Stimulated activated CD4-positive, alpha-beta T cell treated with anti-CD3 and anti-CD28 coated beads, TNF-alpha, amount 100 ng/mL, for 24 hours (primary cell): ENCODE data around the gene HSFX3.
"Not testable (repeated sequence)": the region's sequence is repeated elsewhere in the genome, so short reads cannot be mapped to it uniquely, and the experiment has no call there.

Source experiments
- DNase-seq, 3 experiments: peaks; one replicate each; pipeline ENCODE4 v3.0.0-alpha.2; 2020; ENCODE audit warnings: low read depth in 3 of 3

Gene HSFX3, protein sequence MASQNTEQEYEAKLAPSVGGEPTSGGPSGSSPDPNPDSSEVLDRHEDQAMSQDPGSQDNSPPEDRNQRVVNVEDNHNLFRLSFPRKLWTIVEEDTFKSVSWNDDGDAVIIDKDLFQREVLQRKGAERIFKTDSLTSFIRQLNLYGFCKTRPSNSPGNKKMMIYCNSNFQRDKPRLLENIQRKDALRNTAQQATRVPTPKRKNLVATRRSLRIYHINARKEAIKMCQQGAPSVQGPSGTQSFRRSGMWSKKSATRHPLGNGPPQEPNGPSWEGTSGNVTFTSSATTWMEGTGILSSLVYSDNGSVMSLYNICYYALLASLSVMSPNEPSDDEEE

DNA sequence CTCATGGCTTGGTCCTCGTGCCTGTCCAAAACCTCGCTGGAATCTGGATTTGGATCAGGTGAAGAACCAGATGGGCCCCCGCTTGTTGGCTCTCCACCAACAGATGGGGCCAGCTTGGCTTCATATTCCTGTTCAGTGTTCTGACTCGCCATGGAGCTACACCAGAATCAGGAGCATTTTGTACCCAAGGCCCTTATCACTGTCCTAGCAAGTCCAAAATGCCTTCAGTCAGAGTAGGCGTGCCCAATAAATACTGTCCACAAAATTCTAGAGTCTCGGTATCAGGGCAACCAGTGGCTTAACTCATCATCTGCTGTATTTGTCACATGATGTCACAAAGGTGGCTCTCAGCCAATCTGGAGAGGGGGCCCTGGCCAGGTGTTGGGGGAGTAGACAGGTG is at the start of gene HSFX3:
TSS of gene HSFX3 (minus strand) at position 224 of the 400 bp plus-strand sequence. CDS start at position 152, 72 bp downstream.
- DNase-seq, result not testable (repeated sequence)

DNA sequence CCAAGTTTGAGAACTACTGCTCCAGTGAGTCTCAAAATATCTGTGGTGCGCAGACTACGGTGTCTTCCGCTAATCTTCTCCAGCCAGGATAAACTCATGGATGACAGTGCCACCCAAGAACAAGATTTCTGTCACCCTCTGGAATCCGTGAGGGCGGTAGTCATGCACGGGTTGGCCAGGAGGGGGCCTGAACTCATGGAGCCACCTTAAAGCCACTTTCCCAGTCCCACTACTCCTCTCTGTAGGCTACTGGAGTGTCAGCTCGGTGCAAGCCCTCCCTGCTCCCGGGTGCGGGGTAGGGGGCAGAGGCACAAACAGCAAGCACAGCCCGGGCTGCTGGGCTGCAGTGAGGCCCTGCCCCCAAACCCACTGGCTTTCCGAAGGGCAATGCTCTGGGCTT is 48.9 kb upstream of the HSFX3 start:
- DNase-seq, result not testable (repeated sequence)

DNA sequence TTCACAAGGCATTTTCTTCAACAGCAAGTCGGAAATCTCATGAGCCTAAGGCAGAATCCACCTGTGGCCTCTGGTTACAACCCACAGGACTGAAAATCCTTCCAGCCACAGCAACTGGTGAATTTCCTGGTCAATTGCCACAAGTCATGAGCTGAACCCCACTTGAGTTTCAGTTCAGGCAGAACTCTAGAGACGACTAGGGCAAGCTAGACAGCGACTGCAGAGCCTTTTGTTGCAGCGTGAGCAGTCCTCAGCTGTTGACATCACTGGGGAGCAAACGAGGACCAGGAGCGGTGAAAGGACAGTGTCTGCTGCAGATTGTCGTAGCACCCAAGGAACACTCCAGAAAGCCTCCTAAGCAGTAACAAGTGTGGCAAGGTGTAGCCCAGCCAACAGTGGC is 46.2 kb upstream of the HSFX3 start:
- DNase-seq, result not testable (repeated sequence)

DNA sequence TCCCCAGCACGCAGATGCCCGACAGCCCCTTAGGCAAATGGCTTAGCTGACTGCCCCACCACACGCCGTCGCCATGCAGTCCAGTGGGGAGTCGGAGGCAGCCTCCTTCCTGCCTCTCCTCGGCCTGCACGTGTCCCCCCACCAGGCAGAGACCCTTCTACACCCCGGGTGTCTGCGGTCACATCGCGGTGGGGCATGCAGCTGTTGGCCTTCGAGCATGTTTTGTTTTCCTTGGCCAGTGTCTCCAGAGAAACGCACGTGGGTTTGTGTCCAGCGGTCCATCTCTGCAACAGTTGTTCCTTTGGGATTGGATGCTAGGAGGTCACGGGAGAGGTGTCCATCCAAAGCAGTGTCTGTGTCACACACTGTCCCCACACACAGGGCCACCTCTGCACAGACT is 45.5 kb upstream of the HSFX3 start, which contains the start of gene HSFX2:
TSS of gene HSFX2 (minus strand) at position 101 of the 400 bp plus-strand sequence. CDS start 614 bp downstream, outside the sequence.
- DNase-seq, result not testable (repeated sequence)

DNA sequence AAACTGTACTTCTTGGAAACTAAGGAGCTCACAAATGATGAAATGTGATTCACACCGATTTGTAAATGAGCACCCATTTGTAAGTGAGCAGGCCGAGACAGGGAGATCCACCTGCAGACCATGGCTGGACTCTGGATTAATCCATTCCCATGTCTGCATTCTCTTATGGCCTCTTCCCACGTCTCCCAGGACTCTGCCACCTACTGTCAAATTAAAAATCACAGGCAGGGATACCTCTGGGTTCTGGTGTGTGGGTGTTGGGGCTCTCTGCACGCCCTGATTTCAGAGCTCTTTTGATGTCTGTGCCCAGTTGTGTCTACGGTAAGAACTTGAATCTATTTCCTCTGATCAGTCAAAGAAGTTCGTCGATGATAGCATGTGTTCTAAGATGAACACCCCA is 41.3 kb upstream of the HSFX3 start:
- DNase-seq, result not testable (repeated sequence)

DNA sequence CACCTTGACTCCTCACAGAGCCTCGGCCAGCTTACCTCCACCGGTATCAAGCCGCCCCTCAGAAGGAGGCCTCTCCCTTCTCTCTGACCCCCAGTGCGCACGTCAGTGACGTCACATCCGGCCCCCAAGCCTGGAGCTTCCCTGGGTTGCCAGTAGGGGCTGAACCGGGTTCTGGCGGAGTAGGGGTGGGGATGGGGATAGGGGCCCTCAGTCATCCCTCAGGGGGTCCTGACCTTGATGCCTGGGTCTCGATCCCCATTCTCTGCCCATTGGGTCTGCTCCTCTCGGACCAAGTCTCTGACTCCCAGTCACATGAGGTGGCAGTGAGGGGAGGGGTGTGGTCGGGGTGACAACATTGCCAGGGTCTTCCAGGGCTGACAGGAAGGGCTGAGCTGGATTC is 37.6 kb upstream of the HSFX3 start, which contains the start of gene MAGEA9B:
TSS of gene MAGEA9B (minus strand) at position 101 of the 400 bp plus-strand sequence. CDS start 4,280 bp downstream, outside the sequence.
- not testable (repeated sequence) for DNase-seq

DNA sequence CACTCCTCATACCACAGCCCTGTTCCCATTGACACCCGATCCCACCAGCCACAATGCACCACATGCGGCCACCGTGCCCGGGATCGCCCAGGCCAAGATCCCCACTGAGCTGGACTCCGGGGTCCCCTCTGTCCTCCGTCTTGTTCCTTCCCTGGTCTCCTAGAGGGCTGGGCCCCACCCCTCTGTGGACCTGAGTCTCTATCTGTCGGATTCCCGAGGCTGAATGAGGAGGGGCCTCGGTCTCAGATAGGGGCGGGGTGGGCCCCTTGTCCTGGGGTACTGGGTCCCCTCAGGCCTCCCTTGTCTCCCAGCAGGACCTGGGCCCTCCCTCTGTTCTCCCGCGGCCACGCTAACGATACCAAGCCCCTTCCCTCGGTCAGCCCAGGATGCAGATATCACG is 35.9 kb upstream of the HSFX3 start:
- DNase-seq, result not testable (repeated sequence)

DNA sequence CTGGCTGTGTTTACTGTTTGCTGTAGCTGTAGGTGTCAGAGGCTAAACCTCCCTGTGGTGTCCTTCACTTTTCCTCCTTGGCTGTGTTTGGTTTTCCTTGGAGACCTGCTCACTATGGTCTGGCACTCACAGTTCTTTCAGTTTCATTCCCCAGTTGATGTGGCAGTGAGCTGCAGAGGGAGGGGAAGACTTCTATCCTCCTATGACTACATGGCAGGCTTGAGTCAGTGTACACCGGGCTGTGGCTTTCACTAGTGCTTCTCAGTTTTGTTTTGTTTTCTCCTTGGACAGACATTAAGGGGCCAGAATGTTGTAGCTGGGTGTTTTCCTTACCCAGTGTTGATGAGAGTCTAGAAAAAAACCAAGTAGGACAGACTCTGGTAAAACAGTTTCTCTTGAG is 23.7 kb upstream of the HSFX3 start:
- not testable (repeated sequence) for DNase-seq

DNA sequence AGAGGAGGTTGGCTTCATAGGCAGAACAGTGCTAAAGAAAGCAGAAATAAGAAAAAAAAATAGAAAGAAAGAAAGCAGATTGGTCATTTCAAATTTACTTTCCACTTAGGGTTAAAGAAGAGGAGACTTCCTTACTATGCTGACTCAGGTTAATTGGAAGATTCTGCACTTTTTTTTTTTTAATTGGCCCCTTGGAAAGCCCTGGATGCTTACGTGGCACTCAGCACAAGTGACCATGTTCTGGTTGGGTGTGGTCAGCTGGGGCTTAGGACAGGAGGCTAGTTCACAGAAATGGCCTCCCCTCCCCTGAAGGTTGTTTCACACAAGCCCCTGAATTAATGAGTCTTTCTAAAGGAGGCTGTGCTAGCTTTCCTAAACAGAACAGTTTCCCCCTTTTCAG is 23.0 kb upstream of the HSFX3 start:
- DNase-seq, result no peak

DNA sequence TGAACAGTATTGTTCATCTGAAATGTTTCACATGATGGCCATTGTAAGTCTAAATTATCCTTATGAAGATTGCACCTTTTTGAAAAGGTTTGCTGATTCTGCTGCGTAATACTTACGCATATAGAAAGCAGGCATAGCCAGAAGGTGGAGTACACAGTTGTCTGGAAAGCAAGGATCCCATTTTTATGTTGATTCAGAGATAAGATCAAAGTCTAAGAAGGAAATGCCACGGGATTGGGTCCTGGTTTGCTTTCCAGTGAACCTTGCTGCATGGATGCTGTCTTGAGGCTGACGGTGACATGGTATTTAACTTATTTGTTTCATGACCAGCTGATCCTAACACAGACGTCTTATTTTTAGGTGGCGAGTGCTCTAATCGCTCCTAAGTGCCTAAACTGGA is 22.0 kb upstream of the HSFX3 start:
- no peak for DNase-seq

DNA sequence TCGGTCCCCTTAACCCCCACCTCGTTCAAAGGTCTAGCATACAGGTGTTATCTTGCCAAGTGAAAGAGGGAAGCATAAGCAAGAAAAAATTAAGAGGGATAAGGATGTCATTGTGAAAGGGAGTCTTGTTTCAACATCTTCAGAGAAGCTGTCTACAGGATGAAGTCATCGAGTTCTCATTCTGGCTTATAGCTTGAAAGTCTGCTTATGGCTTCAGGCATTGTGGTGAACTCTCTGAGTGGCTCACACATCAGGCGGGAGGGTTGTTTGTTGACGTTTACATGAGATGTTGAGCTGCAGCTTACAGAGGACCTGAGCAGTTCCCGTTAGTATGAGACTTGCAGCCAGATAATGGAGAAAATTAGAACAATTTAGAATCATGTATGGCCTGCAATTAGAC is 20.9 kb upstream of the HSFX3 start:
- DNase-seq, result no peak

DNA sequence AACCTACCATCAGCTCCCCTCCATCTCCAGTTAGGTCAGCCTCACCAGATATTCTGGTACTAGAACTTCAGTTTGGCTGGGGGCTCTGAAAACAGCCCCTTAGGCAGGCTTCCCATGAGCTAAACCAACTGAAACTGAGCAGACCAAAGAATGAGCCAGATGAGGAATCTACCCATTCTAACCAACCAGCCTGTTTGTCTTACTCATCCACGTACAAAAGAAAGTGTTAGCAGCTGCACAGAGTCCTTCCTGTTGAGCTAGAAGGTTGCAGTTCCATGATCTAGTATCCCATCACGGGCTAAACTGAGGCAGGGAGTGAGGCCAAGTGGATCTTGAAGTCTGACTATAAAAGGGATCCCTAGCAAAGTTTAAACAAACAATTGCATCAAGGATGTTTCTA is 20.0 kb upstream of the HSFX3 start:
- DNase-seq, result no peak

DNA sequence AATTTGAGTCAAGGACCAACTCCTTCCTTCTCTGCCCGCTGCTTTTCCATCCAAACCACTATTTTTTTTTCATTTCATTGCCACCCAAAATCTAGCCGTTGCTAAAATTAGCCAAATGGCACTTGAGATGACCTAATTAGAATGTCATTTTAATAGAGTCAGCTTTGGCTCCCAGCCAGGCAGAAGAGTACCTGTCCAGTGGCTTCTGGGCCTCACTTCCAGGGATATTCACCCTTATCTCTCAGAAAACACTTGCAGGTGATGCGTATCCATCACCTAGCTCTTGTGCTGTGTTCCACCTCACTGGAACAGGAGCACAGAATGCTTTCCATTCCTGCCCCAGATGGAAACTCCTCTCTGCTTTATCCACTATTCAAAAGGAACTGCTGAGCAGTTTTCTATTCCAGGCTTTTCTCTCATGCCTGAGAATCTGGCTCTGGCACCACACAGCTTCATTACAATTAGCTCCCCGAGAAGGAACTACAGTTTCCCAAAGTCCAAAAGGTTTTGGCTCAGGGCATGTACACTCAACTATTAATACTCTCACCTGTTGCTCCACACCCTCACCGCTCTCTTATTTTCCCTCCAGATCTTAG is 19.1 kb upstream of the HSFX3 start:
- no peak for DNase-seq

DNA sequence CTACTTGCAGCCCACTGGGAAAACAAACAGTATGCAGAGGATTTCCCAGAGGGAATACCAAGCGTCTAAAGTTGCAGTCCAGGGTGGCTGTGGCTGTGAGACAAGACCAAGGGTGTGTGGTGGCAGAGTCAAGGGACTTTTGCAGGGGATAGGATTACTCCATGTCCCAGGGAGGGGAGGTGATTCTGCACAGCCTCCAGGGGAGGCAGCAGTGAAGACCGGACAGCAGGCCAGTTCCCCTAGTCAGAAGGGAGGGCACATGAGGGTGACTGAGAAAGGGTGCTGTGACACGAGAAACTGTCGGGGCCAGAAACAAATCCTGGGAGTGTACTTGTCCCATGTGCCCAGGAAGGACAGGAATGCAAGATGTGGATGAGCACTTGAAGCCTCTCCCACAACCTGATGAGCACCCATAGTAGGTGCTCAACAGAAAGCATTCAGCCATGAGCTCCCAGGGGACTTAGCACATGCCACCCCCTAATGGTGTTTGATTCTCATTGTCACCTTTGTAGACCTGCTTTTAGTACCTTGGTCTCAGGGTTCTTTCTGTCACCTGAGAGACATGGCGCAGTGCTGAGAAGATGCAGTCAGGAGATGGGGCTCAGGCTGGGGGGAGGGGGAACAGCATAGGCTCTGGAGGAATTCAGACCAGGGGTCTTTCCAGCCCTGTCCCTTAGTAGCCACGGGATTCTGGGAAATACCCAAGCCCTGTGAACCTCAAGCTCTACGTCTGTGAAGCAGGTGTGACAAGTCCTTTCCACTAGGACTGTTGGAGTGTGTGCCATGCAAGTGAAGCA is 18.1 kb upstream of the HSFX3 start:
- DNase-seq, result no peak

DNA sequence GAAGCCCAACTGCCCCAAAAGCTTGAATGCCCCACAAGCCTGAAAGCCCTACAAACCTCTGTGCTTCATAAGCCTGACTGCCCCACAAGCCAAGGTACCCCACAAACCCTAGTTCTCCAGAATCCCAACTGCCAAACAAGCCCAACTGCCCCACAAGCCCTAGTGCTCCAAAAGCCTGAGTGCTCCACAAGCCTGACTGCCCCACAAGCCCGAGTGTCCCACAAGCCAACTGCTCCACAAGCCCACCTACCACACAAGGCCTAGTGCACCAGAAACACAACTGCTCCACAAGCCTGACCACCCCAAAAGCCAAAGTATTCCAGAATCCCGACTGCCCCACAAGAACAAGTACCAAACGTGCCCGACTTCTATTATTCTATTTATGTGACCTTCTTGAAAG is 13.6 kb upstream of the HSFX3 start:
- no peak for DNase-seq

DNA sequence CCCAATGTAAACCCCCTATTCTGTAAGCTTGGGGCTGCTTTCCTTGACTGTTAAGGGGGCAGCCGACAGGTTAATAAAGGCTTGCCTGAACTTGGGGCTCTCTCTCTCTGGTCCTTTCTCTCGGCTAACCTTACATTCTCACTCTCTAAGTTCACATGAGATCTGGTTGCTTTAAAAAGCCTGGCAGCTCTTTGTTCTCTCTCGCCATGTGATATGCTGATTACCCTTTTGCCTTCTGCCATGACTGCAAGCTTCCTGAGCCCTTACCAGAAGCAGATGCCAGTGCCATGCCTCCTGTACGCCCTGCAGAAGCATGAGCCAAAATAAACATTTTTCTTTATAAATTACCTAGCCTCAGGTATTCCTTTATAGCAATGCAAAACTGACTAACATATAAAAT is 5.5 kb upstream of the HSFX3 start:
- DNase-seq, result not testable (repeated sequence)

DNA sequence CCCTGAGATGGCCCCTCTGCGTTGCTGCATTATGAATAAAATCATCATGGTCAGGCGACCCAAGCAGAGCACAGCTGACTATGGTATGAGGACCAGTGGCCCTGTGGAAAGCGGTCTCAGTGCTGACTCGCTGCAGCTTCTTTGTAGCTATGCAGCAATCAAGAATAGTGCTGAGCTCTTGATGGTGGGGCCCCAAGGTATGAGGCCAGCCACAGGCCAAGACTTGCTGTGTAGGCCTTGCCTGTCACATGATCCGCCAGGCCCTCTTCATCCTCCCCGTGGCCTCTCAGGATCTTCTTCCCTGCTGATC is 2.2 kb upstream of the HSFX3 start:
- not testable (repeated sequence) for DNase-seq

DNA sequence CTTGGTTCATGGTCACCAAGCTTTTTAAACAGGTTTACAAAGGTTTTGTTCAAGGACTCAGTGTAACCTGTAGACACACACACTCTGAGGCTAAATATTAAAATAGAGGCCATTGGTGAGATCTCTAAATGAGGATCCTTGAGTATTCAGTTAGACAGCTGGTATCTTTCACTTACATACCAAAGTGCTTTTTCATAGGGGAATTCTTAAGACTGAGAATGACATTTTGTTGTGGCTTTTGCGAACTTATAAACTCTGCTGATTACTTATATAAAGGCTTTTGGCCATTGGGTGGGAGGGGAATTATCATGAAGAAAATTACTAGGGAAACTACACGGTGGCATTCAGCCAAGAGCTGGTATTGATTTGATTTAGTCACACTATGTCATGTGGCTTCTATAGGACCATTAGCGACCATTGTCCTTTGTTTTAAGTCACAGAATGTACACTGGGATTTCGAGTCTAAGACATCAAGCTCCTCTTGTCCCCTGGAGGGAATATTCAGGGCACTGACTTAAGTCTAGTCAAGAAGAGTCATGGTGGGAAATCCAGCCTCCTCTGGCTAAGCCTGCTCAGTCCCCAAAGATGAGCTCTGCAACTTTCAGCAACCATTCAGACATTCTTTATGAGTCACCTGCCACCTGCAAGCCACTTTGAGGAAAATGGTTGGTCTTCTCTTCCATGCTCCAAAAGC is 1.7 kb upstream of the HSFX3 start:
- not testable (repeated sequence) for DNase-seq

DNA sequence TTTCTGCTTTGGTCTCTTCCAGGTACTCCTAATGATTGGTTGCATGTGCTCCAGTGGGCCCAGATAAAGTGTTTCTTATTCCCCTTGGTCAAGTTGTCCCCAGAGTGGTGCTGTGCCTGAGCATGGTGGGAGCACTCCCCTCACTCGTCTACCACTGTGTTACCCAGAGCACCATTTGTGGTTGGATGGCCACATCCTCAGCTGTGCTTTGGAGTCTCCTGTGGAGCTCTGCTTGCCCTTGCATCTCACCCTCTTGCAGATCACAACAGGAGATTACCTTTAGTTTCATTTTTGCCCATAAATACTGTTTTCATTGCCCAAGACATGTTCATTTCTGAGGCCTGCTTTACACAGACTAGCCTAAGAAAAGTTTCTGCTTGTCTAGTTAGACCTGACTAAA is 730 bp upstream of the HSFX3 start:
- DNase-seq, result not testable (repeated sequence)

DNA sequence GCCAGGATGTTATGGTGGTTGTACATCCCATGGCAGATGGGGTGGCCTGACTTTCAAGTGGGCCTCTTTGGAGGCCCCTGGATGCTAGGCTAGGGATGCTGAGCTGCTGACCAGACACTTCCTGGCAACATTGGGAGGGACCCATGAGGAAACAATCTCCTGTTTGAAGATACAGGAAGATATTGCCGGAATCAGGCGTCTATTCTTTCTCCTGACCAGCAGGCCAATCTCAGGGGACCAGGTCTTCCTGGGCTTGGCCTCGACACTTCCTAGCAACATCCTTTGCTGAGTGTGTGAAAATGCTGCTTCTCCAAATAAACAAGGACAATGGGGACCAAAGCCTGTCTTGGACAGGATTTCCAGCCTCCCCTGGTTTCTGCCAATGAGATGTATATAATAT is 1.9 kb downstream of the HSFX3 start:
- DNase-seq, result not testable (repeated sequence)

DNA sequence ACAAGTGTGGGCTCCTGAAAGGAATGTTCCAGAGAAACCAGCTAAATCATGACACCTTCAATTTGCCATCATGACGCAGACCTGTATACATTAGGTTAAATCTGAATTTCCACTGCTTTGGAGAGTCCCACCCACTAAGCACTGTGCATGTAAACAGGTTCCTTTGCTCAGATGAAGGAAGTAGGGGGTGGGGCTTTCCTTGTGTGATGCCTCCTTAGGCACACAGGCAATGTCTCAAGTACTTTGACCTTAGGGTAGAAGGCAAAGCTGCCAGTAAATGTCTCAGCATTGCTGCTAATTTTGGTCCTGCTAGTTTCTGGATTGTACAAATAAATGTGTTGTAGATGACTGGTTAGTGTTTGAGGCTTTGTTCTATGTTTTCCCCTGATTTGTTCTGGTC is 2.8 kb downstream of the HSFX3 start:
- DNase-seq, result not testable (repeated sequence)
